ELR (cell line): Measurements from ENCODE around the gene CDA.
"Not testable (repeated sequence)": the region's sequence is repeated elsewhere in the genome, so short reads cannot be mapped to it uniquely, and the experiment has no call there.

Experiments
- DNase-seq: peaks from one replicate; pipeline ENCODE4 v3.0.0-alpha.2; 2015; ENCODE audit warnings: low read depth

Gene CDA

GRCh38 chr1:20586953-20587660 lies 1.8 kb upstream of the CDA start:
- DNase-seq: no peak

GRCh38 chr1:20587661-20588053 lies 1.2 kb upstream of the CDA start:
- peak; percentile 56 for DNase-seq

- DNase-seq: no peak
Measured at GRCh38 chr1:20589331-20590278, 708 bp downstream of the CDA start.

DNA sequence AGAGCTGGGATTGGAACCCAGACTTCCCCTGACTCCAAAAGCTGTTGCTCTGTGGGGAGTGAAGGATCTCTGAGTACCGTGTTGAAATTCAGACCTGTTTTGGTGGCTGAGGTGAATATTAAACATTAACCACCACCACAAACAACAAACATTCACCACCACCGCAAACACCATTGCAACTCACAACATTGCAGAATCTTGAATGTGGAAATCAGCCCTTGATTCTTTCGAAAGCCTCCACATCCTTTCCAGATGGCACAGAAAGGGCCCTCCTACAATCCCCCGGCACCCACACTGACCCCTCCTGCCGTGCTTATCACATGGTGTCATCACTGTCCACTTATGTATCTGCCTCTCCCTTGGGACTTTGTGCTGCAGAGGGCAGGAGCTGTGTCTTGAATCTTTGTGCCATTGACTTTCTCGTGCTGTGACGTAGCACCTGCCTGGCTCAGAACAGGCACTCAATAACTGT lies 1.4 kb downstream of the CDA start:
- DNase-seq: no peak

GRCh38 chr1:20593756-20594155 lies 4.9 kb downstream of the CDA start:
- no peak for DNase-seq

GRCh38 chr1:20594746-20595145 lies 5.8 kb downstream of the CDA start:
- DNase-seq: no peak

GRCh38 chr1:20596106-20596505 lies 7.2 kb downstream of the CDA start:
- DNase-seq: no peak

GRCh38 chr1:20597650-20598049 lies 8.8 kb downstream of the CDA start:
- DNase-seq: no peak

- DNase-seq: no peak
Measured at GRCh38 chr1:20600156-20600555, 11.3 kb downstream of the CDA start.

DNA sequence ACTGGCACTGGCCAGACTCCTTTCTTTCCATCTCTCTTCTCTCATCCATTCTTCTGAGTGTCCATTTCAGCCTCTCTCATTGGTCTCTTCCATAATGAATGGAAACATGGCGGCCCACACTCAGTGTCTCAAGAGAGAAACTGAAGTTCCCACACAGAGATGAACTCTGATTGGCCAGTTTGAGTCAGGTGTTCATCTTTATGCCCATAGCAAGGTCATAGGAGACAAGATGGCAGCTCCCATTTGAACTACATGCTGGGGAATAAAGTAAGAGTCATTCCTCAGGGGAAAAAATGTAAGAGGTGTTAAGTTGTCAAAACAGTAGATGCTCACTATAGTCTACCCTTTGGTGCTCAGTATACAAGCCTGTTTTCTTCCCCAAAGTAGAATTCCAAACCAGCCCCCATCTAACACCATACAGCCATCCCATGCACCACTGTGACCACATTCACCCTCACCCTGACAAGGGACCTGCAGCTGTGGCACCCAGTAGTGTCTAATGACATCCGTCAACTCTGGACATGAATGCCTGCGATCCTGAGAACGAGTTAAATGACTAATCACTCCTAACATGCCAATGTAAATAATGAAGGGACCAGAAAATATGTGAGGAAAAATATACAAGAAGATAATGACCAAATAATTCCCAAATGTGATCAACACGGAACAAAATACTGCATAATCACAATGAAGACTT lies 12.4 kb downstream of the CDA start:
- peak; percentile 62 for DNase-seq

- peak; percentile 20 for DNase-seq
Measured at GRCh38 chr1:20602851-20603450, 14.1 kb downstream of the CDA start.

DNA sequence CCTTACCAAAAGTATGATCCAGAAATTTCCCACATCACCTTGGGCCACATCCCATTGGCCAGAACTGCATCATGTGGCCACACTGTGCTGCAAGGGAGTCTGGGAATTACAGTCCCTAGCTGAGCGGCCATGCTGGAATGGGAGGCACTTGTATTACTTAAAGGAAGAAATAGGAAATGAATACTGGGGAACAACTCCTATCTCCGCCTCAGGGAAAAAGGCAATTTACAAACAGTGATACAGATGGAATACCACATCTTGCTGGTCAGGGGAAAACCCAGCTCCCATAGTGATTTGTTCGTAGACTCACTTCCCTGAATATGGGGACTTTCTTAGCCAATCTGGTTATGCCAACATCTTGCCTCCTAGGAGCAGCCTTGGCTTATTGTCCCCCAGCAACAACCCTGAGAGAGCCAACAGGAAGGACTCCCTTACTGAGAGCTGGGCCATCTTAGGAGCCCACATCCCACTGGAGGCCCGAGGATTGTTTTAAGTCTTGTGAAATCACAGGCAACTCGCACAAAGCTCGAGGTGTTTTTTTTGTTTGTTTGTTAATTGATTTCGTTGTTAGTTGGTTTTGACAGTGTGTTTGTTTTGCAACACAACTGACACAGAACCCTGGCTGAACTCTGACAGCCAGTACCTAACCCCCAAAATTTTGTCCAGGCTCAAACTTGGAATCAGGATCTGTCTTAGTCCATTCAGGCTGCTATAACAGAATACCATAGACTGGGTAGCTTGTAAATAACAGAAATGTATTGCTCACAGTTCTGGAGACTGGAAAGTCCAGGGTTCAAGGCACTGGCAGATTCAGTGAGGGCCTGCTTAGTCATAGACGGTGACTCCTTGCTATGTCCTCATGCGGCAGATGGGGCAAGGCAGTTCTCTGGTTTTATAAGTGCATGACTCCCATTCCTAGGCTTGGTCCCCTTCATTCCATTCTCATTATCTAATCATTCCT lies 14.9 kb downstream of the CDA start:
- peak; percentile 99 for DNase-seq

DNA sequence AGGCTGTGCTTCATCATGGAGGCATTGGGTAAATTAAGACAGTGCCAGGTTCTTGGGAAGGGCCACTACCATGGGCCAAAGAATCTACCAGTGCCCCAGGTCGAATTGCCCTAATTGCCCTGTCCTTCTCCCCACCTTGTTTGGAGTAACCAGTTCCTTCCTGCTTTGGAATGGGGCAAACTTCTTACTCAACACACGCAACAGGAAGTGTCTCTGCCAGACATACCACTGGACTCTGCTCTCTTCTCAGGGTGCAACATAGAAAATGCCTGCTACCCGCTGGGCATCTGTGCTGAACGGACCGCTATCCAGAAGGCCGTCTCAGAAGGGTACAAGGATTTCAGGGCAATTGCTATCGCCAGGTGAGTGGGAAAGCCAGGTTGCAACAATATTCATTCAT lies 15.8 kb downstream of the CDA start:
- peak; percentile 63 for DNase-seq

DNA sequence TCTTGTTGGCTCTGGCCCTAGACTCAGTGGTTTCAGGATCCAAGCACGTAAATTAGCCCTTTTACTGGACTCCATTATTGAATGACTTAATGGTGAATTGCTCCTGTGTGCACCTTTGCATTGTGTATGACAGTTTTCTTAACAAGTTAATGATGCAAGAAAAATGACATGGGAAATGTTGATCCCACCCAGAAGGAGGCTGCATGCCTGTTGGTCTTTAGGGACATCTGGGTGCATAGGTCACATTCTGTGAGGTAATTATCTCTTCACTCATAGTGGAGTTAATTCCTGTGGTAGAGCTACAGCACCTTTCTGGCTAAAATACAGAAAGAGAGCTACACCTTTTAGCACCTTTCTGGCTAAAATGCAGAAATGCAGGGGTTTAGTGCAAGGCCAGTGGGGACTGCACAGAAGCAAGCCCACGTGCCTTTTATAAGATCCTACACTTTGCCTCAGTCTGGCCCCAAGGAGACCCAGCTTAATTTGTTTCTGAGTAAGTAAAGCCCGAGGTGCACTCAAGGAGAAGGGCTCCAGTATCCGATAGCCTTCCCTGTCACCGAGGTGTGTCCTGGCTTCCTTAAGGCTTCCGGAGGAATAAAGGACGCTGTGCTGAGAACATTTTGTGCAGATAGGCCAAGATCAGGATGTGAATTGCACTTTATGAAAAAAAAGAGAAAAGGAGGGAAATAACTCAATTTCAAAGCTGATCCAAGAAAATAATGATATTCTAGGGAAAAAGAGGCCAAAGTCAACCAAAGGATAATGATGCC lies 18.1 kb downstream of the CDA start:
- DNase-seq: not testable (repeated sequence)

- DNase-seq: no peak
Measured at GRCh38 chr1:20609541-20609940, 20.6 kb downstream of the CDA start.

GRCh38 chr1:20610970-20611369 lies 22.1 kb downstream of the CDA start:
- DNase-seq: no peak

- DNase-seq: no peak
Measured at GRCh38 chr1:20611652-20612051, 22.8 kb downstream of the CDA start.

- peak; percentile 87 for DNase-seq
Measured at GRCh38 chr1:20612221-20612746, 23.4 kb downstream of the CDA start.

DNA sequence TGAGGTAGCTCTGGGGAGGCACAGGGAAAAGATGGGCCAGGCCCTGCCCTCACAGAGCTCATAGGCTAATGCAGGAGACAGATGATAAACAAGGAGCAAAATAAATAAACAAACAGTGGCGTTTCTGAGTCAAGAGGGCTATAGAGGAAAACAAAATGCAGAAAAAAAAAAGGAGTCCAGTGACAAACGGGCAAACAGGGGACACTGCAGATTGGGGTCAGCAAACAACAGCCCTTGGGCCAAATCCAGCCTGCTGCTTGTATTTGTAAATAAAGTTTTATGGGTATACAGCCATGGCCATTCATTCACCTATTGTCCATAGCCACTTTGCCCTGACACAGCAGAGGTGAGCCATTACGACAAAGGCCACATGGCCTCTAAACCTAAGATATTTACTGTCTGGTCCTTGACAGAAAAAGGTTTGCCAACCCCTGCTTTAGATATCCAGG lies 25.3 kb downstream of the CDA start:
- DNase-seq: no peak
